ENCODE measurements around the gene COMMD8.

Gene COMMD8

GRCh38 chr4:47425628-47426027 is 37.9 kb downstream of the COMMD8 start:
- no peaks in the 10 kb centered on the region for H3K9me3 ChIP-seq
- no peak for TF ChIP-seq CTCF (IDR thresholded peaks at IDR 0.05; ENCODE audit: low read depth, low read length)
- no peaks in the 10 kb centered on the region for H3K36me3 ChIP-seq
- H3K4me1 ChIP-seq = peaks cover 11% of the 10 kb centered on the region; the same call in 1 of the 2 replicates
- H3K27me3 ChIP-seq = no peaks in the 10 kb centered on the region
- no peak overlapping the region for H3K4me3 ChIP-seq (ENCODE audit: low read depth, low read length)
- DNase-seq = no peak

DNA sequence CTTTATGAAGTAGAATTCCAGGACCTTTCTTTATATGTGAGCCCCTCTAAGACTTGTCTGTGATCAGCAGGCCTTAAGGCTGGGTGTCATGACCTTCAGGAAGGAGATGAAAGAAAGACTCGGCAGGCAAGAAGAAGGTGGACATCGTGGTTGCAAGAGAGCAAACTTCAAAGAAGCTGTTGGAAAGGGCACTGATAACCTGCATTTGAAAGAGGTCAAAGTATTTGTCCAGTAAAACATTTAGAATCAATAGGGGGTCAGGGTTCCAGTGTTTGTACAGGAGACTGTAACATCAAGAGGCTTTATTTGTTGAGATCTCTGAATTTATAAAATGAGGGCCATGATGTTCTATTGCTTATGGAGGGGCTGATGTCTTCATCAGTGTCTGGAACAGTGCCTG is 44.2 kb downstream of the COMMD8 start:
- no peaks in the 10 kb centered on the region for H3K27me3 ChIP-seq
- H3K9me3 ChIP-seq = no peaks in the 10 kb centered on the region
- H3K4me1 ChIP-seq = peaks cover 7% of the 10 kb centered on the region; the same call in 1 of the 2 replicates
- DNase-seq = no peak
- no peaks in the 10 kb centered on the region for H3K36me3 ChIP-seq
- TF ChIP-seq CTCF (IDR thresholded peaks at IDR 0.05; ENCODE audit: low read depth, low read length) = no peak
- no peak overlapping the region for H3K4me3 ChIP-seq (ENCODE audit: low read depth, low read length)

GRCh38 chr4:47418147-47418546 is 45.4 kb downstream of the COMMD8 start:
- Histone ChIP-seq H3K4me1 (peaks cover 5% of the 10 kb centered on the region; the same call in 1 of the 2 replicates), H3K9me3 (no peaks in the 10 kb centered on the region), H3K36me3 (no peaks in the 10 kb centered on the region), H3K4me3 (ENCODE audit: low read depth, low read length) (no peak overlapping the region), H3K27me3 (no peaks in the 10 kb centered on the region)
- no peak for DNase-seq
- TF ChIP-seq CTCF (IDR thresholded peaks at IDR 0.05; ENCODE audit: low read depth, low read length) = no peak

DNA sequence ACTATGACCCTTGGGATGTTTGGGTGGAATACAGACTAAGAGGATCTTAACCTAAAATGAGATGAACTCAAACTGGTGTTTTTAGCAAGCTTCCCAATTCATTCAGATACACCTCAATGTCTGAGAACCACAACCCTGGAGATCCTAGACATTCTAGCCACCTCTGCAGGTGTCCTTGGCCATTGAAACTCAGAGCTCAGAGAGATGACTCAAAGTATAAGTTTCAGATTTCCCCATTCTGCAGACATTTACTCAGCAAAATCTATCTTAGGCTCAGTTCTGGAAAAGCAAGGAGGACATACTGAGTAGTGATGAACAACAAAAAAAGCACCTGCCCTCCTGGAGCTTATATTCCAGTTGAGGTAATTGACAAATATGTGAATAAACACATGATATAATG is 47.8 kb downstream of the COMMD8 start:
- Histone ChIP-seq H3K36me3 (no peaks in the 10 kb centered on the region), H3K4me1 (no peaks in the 10 kb centered on the region)

GRCh38 chr4:47413521-47413920 is 50.0 kb downstream of the COMMD8 start:
- Histone ChIP-seq H3K27me3 (no peaks in the 10 kb centered on the region), H3K4me1 (no peaks in the 10 kb centered on the region), H3K9me3 (no peaks in the 10 kb centered on the region), H3K36me3 (no peaks in the 10 kb centered on the region), H3K4me3 (ENCODE audit: low read depth, low read length) (no peak overlapping the region)
- no peak for TF ChIP-seq CTCF (IDR thresholded peaks at IDR 0.05; ENCODE audit: low read depth, low read length)
- DNase-seq = no peak

More for the DNA sequence above, 47.8 kb downstream of the COMMD8 start:
- Histone ChIP-seq H3K27me3 (no peaks in the 10 kb centered on the region), H3K9me3 (no peaks in the 10 kb centered on the region), H3K4me3 (ENCODE audit: low read depth, low read length) (no peak overlapping the region)
- no peak for TF ChIP-seq CTCF (IDR thresholded peaks at IDR 0.05; ENCODE audit: low read depth, low read length)
- no peak for DNase-seq

GRCh38 chr4:47410271-47410670 is 53.2 kb downstream of the COMMD8 start:
- no peaks in the 10 kb centered on the region for H3K4me1 ChIP-seq
- no peak overlapping the region for H3K4me3 ChIP-seq (ENCODE audit: low read depth, low read length)
- no peak for TF ChIP-seq CTCF (IDR thresholded peaks at IDR 0.05; ENCODE audit: low read depth, low read length)
- H3K27me3 ChIP-seq = no peaks in the 10 kb centered on the region
- DNase-seq = no peak
- H3K9me3 ChIP-seq = no peaks in the 10 kb centered on the region
- no peaks in the 10 kb centered on the region for H3K36me3 ChIP-seq

Data from BE2C (cell line).